NT2/D1 (cell line): ENCODE measurements around the gene SLC7A14.

Source experiments
- SUZ12 ChIP-seq: IDR thresholded peaks from 2 replicates; pipeline ENCODE4 v1.6.1; 2011; ENCODE audit not compliant: insufficient read length, insufficient read depth; ENCODE audit errors: extremely low read depth
- YY1 ChIP-seq: IDR thresholded peaks from 2 replicates; pipeline ENCODE4 v1.6.1; 2011; ENCODE audit not compliant: insufficient read length, insufficient read depth
- ZNF274 ChIP-seq: IDR thresholded peaks from 2 replicates; pipeline ENCODE4 v1.6.1; 2011; ENCODE audit warnings: mild to moderate bottlenecking, low read depth, low read length

- TF ChIP-seq ZNF274 (no peak), YY1 (no peak), SUZ12 (no peak)
These were observed 160.2 kb downstream of the SLC7A14 start for GRCh38 chr3:170425491-170426239.
